ENCODE measurements around the gene SYNC. TPM values are rescaled to one million over a fixed set of nuclear protein-coding genes. Genes with fewer than 3 reads are reported as not detected.

The SYNC gene
- total and polyA plus RNA-seq, 10 of the 15 experiments (the other 5 are each of a cell fraction or from before 2014, with no cell fraction given): 0.04 to 0.12 (median 0.05) TPM; not detected in 7

- H3K27me3 ChIP-seq (replicated peaks in 1 of 2; ENCODE audit: control insufficient read depth in 2 of 2, insufficient read depth in 2 of 2, low read length in 1 of 2): peaks cover 6 to 13% of the 10 kb centered on the region in 2 experiments; a peak in 3 of 4 replicates
- ChIA-PET POLR2A (interaction anchor here (0.9 kb wide), 1 partner anchor 51 kb away, joined by 3 read pairs; no protein-coding TSS in a partner anchor), RAD21 (ENCODE audit: unreplicated experiment) (interaction anchor here (0.5 to 1.4 kb wide), 5 partner anchors 86 to 186 kb away, joined by 3 to 13 read pairs (median 3); no protein-coding TSS in a partner anchor), SMC1A (ENCODE audit: uncharacterized antibody, unreplicated experiment) (interaction anchor here (0.7 to 3.2 kb wide), 8 partner anchors 12 to 187 kb away, joined by 3 to 12 read pairs (median 3); no protein-coding TSS in a partner anchor), CTCF (interaction anchor here (0.8 to 2.3 kb wide), 9 partner anchors 9 to 348 kb away, joined by 3 to 15 read pairs (median 3); no protein-coding TSS in a partner anchor)
- H3K36me3 ChIP-seq (ENCODE audit: control insufficient read depth in 2 of 2, insufficient read depth in 2 of 2, low read length in 1 of 2): no peaks in the 10 kb centered on the region
- ATAC-seq (no peak), FAIRE-seq (no peak), DNase-seq (ENCODE audit: low read depth, low spot score) (no peak)
- TF ChIP-seq SMAD5 (IDR thresholded peaks at IDR 0.05; ENCODE audit: low read depth) (no peak), SMARCA5 (IDR thresholded peaks at IDR 0.05) (no peak), SIX5 (IDR thresholded peaks at IDR 0.05; ENCODE audit: low read depth, low read length, severe bottlenecking) (no peak), TBL1XR1 (IDR thresholded peaks at IDR 0.05; ENCODE audit: low read depth, low read length) (no peak), BMI1 (IDR thresholded peaks at IDR 0.05; ENCODE audit: borderline replicate concordance) (no peak), FOS (IDR thresholded peaks at IDR 0.05; ENCODE audit: borderline replicate concordance, extremely low read depth, insufficient read length) (no peak), CTCF (IDR thresholded peaks at IDR 0.05 in 2 of 3, conservative IDR thresholded peaks at IDR 0.05 in 1 of 3; ENCODE audit: control insufficient read depth in 2 of 3, extremely low read depth in 1 of 3, insufficient read depth in 1 of 3, low read depth in 3 of 3, low read length in 3 of 3) (no peak), TCF3 (IDR thresholded peaks at IDR 0.05; ENCODE audit: borderline replicate concordance, insufficient read depth, low read depth, low read length) (no peak), ETV6 (conservative IDR thresholded peaks at IDR 0.05 in 1 of 2, IDR thresholded peaks at IDR 0.05 in 1 of 2; ENCODE audit: borderline replicate concordance in 1 of 2, low read depth in 1 of 2) (no peak), RELB (IDR thresholded peaks at IDR 0.05; ENCODE audit: low read depth) (no peak), CHD1 (IDR thresholded peaks at IDR 0.05; ENCODE audit: low read depth, low read length) (no peak)
- no peak overlapping the region for H3K9ac ChIP-seq (ENCODE audit: control insufficient read depth, insufficient read depth, low read length)
- no peak overlapping the region for H3K27ac ChIP-seq (ENCODE audit: control insufficient read depth, insufficient read depth)
- H2AFZ ChIP-seq (ENCODE audit: control insufficient read depth, low read depth, low read length): no peak overlapping the region
- in situ Hi-C loops (cut with MboI): no loop called here
- H4K20me1 ChIP-seq (ENCODE audit: control insufficient read depth, insufficient read depth): no peaks in the 10 kb centered on the region
- intact Hi-C loops (cut with micrococcal nuclease; ENCODE audit: unreplicated experiment): no loop called here
- no peaks in the 10 kb centered on the region for H3K9me3 ChIP-seq (replicated peaks; ENCODE audit: control insufficient read depth, insufficient read depth, low read length)
- H3K4me2 ChIP-seq (ENCODE audit: control insufficient read depth, insufficient read depth): no peak overlapping the region
- no peaks in the 10 kb centered on the region for H3K79me2 ChIP-seq (ENCODE audit: control insufficient read depth, insufficient read depth, low read length)
- BruUV-seq (replicated peaks): no TSS peak
- no peak overlapping the region for H3K4me3 ChIP-seq
- no peaks in the 10 kb centered on the region for H3K4me1 ChIP-seq (ENCODE audit: control insufficient read depth, insufficient read depth, low read length)
- 0% methylated on average over 1 of the region's 1 CpG for WGBS (ENCODE audit: insufficient coverage, insufficient replicate concordance, low lambda C conversion rate, missing lambda C conversion rate)
These were observed 3.9 kb upstream of the SYNC start for GRCh38 chr1:32706491-32706890.

Data from GM12878 (cell line).